ENCODE data around the gene SGMS1.
"Not testable (repeated sequence)": the region's sequence is repeated elsewhere in the genome, so short reads cannot be mapped to it uniquely, and the experiment has no call there.

Gene SGMS1

GRCh38 chr10:50281210-50281966 is 342.4 kb downstream of the SGMS1 start:
- no peak for DNase-seq

DNA sequence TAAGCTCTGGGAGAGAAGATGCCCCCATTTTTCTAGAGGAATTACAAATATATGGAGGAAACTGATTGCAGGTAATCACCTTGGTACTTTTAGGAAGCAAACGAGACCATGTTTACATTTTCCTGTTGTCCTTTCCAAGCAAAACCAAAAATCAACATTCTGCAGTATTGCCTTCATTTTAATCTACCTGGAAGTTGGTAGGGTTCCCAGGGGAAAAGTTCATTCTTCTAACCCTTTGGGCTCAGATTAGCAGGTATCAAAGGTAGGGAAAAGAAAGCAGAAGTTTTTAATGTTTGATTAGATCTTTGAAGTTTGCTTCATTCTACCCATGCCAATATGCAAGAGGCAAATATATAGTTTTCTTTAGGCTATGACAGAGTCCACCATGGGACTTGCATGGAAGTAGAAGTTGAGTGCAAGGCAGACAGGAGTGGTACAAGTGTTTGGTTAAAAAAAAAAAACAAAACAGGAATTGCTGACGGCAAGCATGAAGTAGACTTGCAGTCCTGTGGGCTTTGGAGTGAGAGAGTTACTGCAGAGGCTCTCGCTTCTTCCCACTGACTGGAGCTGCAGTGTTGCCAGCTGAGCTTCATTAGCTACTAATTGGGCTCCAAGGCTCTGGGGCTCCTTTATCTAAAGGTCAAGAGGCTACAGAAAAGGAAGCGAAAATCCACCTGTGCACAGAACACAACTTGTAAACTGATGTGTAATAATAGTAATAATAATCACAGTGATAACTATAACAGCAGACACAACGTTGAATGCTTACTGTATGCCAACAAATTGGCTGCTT is 343.5 kb downstream of the SGMS1 start:
- no peak for DNase-seq

DNA sequence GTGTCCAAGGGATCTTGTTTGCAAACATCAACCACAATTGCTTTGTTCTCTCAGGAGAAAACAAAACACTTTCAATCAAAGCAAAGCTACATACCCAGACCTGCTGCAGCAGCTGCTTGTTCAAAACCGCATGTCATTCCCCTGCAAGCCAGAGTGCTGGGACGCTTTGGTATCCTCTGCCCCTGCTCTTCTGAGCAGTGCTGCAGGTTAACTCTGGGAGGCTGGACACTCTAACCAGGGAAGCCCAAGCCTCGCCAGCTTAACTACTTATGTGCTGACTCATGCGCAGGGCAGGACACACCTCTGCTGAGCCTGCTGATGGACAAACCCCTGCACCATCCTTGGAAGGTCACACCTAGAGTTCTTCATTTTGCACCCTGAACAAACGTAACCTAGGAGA is 344.3 kb downstream of the SGMS1 start:
- no peak for DNase-seq

DNA sequence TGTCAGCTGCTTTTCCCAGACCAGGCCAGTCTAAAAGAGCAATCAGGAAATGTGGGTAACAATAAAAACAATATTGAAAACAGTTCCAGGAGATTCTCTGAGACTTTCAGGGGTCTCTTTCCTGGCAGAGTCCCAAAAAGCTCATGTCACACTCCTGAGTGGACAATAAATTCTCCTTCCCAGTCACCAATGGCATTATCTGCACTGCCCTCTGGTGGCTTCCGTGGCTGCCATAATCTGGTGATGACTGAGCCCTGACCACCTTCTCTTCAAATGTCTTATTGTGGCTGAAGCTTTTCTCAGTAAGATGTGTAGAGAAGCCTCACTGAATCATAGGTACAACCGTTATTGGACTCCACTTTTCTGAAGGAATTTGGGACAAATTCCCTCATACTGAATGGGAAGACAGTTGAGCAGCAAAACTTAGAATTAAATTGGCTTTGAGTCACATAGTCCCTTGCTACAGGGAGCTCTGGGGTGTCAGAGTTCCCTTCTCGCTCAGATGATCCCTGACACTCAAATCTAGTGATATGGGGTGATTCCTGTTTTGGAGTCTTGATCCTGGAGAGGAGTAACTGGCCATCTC is 348.0 kb downstream of the SGMS1 start:
- DNase-seq: no peak

GRCh38 chr10:50272531-50272930 is 351.2 kb downstream of the SGMS1 start:
- no peak for DNase-seq

DNA sequence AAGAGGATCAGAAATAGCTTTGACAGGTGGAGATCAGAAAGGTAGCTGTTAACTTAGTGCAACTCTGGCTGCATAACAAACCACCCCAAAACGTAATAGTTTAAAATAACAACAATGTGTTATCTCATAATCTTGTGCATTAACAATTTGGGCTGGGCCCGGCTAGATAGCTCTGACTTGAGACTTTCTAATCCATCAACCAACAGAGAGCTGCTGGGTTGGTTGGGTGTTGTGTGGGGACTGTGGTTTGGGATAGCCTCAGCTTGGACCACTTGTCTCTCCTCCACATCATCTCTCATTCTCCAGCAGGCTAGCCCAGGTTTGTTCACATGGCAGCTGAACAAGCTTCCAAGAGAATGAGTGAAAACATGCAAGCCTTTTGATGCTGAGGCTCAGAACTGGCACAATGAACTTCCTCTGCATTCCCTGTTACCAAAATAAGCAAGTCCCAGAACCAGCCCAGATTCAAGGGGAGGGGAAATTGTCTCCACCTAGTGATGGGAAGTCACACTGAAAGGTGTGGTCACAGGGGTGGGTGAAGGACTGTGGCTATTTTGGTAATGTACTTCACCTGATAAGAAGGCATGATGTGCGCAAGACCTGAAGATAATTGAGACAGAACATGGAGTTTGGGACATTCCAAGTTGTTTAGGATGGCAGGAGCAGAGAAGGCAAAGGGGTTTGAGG is 352.0 kb downstream of the SGMS1 start:
- no peak for DNase-seq

DNA sequence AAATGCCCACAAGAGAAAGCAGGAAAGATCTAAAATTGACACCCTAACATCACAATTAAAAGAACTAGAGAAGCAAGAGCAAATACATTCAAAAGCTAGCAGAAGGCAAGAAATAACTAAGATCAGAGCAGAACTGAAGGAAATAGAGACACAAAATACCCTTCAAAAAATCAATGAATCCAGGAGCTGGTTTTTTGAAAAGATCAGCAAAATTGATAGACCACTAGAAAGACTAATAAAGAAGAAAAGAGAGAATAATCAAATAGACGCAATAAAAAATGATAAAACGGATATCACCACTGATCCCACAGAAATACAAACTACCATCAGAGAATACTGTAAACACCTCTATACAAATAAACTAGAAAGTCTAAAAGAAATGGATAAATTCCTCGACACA is 355.9 kb downstream of the SGMS1 start:
- DNase-seq: not testable (repeated sequence)

DNA sequence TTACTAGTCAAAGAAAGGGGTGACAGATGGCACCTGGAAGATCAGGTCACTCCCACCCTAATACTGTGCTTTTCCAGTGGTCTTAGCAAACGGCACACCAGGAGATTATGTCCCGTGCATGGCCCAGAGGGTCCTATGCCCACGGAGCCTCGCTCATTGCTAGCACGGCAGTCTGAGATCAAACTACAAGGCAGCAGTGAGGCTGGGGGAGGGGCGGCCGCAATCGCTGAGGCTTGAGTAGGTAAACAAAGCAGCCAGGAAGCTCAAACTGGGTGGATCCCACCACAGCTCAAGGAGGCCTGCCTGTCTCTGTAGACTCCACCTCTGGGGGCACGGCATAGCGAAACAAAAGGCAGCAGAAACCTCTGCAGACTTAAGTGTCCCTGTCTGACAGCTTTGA is 361.1 kb downstream of the SGMS1 start:
- not testable (repeated sequence) for DNase-seq

GRCh38 chr10:50260791-50261281 is 362.9 kb downstream of the SGMS1 start:
- DNase-seq: no peak
